ENCODE results near the gene PTCD3. TPM values are rescaled to one million over a fixed set of nuclear protein-coding genes. Genes with fewer than 3 reads are reported as not detected.

PTCD3 gene
- 42.3 to 93.1 TPM (median 59.3 TPM) in 3 replicates for polyA plus RNA-seq
- polyA plus RNA-seq (2011; ENCODE audit: low read depth): 22.5 TPM
- 14.4 and 48.0 TPM in 2 replicates for polyA plus RNA-seq (2011; cell fraction: cytosol; rRNA removed)
- polyA plus RNA-seq (2011; cell fraction: nucleus; rRNA removed): 115 and 158 TPM in 2 replicates
- polyA plus RNA-seq (2012; ENCODE audit: low replicate concordance): 27.7 and 32.8 TPM in 2 replicates
- polyA minus RNA-seq: 7.3 to 109 TPM (median 66.9 TPM) in 3 replicates
- polyA minus RNA-seq (2011; cell fraction: cytosol; rRNA and poly(A)+ RNA removed): 83.6 TPM
- 75.8 and 135 TPM in 2 replicates for polyA minus RNA-seq (2011; cell fraction: nucleus; rRNA and poly(A)+ RNA removed)

- DNase-seq (ENCODE audit: low read depth, low spot score) (peak; percentile 69), FAIRE-seq (peak; percentile 88)
- Histone ChIP-seq H3K9me1 (ENCODE audit: control insufficient read depth, extremely low read depth, insufficient read depth, low read length) (no peaks in the 10 kb centered on the region), H3K27me3 (ENCODE audit: control insufficient read depth, extremely low read depth, insufficient read depth, low read length) (no peaks in the 10 kb centered on the region), H3K4me1 (ENCODE audit: control insufficient read depth, extremely low read depth, insufficient read depth, low read length) (peaks cover 16% of the 10 kb centered on the region), H3K79me2 (ENCODE audit: control insufficient read depth, insufficient read depth, low read length) (peaks cover 84% of the 10 kb centered on the region), H3K4me2 (ENCODE audit: control insufficient read depth, extremely low read depth, insufficient read depth, low read depth, low read length) (peak within 1 kb of the TSS; percentile 96), H3K4me3 (ENCODE audit: control insufficient read depth in 2 of 3, extremely low read depth in 1 of 3, insufficient read depth in 2 of 3, low read depth in 1 of 3, low read length in 3 of 3) (peak within 1 kb of the TSS; percentile 61 to 99 (median 95)), H3K9ac (ENCODE audit: control insufficient read depth, extremely low read depth, insufficient read depth, low read length) (peak within 1 kb of the TSS; percentile 92), H3K9me3 (ENCODE audit: control insufficient read depth, low read depth, low read length) (no peaks in the 10 kb centered on the region), H3K36me3 (ENCODE audit: control insufficient read depth in 2 of 2, extremely low read depth in 1 of 2, insufficient read depth in 2 of 2, low read length in 2 of 2) (peaks cover 8 to 14% of the 10 kb centered on the region in 2 experiments), H3K27ac (ENCODE audit: control insufficient read depth, insufficient read depth, low read length) (peak within 1 kb of the TSS; percentile 85), H2AFZ (ENCODE audit: control insufficient read depth, low read length) (peak within 1 kb of the TSS; percentile 96), H4K20me1 (ENCODE audit: control insufficient read depth, extremely low read depth, insufficient read depth, low read length) (peaks cover 2% of the 10 kb centered on the region)
- no peak for TF ChIP-seq EZH2 (IDR thresholded peaks at IDR 0.05; ENCODE audit: low read length)
- TF ChIP-seq CTCF (optimal IDR thresholded peaks at IDR 0.05 in 1 of 3, IDR thresholded peaks at IDR 0.05 in 1 of 3, conservative IDR thresholded peaks at IDR 0.05 in 1 of 3; ENCODE audit: extremely low read depth in 1 of 3, insufficient read depth in 2 of 3, low read length in 3 of 3): no peak
- dilution Hi-C loops (cut with MboI; ENCODE audit: extremely low pct_ligation_motif_present, low sequenced_read_pairs): no loop called here
Measured at GRCh38 chr2:86105969-86106945, at the start of gene PTCD3. Gene PTCD3, plus strand, starts transcription at chr2:86106235. Its CDS starts 13 bp downstream, at chr2:86106248.

DNA sequence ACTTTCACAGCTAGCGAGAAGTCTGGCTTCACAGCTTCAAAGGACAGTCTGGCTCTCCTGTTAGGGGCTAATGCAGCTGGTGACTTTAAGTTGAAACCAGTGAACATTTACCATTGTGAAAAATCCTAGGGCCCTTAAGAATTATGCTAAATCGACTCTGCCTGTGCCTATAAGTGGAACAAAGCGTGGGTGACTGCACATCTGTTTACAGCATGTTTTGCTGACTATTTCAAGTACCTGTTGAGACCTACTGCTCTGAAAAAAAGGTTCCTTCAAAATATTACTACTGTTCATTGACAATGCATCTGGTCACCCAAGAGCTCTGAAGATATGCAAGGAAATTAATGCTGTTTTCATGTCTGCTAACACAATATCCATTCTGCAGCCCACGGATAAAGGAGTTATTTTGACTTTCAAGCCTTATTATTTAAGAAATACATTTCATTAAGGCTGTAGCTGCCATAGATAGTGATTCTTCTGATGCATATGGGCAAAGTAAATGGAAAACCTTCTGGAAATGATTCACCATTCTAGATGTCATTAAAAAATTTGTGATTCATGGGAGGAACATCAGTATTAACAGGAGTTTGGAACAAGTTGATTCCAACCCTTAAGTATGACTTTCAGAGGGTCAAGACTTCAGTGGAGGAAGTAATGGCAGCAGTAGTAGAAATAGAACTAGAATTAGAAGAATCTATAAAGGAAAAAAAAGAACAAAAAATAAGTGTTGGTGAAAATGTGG is 49.3 kb upstream of the PTCD3 start:
- TF ChIP-seq EZH2 (IDR thresholded peaks at IDR 0.05; ENCODE audit: low read length) (no peak), CTCF (optimal IDR thresholded peaks at IDR 0.05 in 1 of 3, IDR thresholded peaks at IDR 0.05 in 1 of 3, conservative IDR thresholded peaks at IDR 0.05 in 1 of 3; ENCODE audit: extremely low read depth in 1 of 3, insufficient read depth in 2 of 3, low read length in 3 of 3) (no peak)
- Histone ChIP-seq H3K36me3 (ENCODE audit: control insufficient read depth in 2 of 2, extremely low read depth in 1 of 2, insufficient read depth in 2 of 2, low read length in 2 of 2) (peaks cover 18 to 23% of the 10 kb centered on the region in 2 experiments), H3K4me2 (ENCODE audit: control insufficient read depth, extremely low read depth, insufficient read depth, low read depth, low read length) (no peak overlapping the region), H3K27me3 (ENCODE audit: control insufficient read depth, extremely low read depth, insufficient read depth, low read length) (no peaks in the 10 kb centered on the region), H3K4me3 (ENCODE audit: control insufficient read depth in 2 of 3, extremely low read depth in 1 of 3, insufficient read depth in 2 of 3, low read depth in 1 of 3, low read length in 3 of 3) (no peak overlapping the region), H4K20me1 (ENCODE audit: control insufficient read depth, extremely low read depth, insufficient read depth, low read length) (no peaks in the 10 kb centered on the region), H3K9ac (ENCODE audit: control insufficient read depth, extremely low read depth, insufficient read depth, low read length) (no peak overlapping the region), H3K27ac (ENCODE audit: control insufficient read depth, insufficient read depth, low read length) (no peak overlapping the region), H3K9me1 (ENCODE audit: control insufficient read depth, extremely low read depth, insufficient read depth, low read length) (no peaks in the 10 kb centered on the region), H3K79me2 (ENCODE audit: control insufficient read depth, insufficient read depth, low read length) (no peaks in the 10 kb centered on the region), H2AFZ (ENCODE audit: control insufficient read depth, low read length) (no peak overlapping the region), H3K9me3 (ENCODE audit: control insufficient read depth, low read depth, low read length) (no peaks in the 10 kb centered on the region), H3K4me1 (ENCODE audit: control insufficient read depth, extremely low read depth, insufficient read depth, low read length) (no peaks in the 10 kb centered on the region)
- dilution Hi-C loops (cut with MboI; ENCODE audit: extremely low pct_ligation_motif_present, low sequenced_read_pairs): no loop called here
- FAIRE-seq (no peak), DNase-seq (ENCODE audit: low read depth, low spot score) (no peak)

Measured in keratinocyte (primary cell).